NCI-H1417 (cell line): Measurements from ENCODE around the gene SPINK5.
"Not testable (repeated sequence)": the region's sequence is repeated elsewhere in the genome, so short reads cannot be mapped to it uniquely, and the experiment has no call there.

Experiments
- DNase-seq, 3 experiments: peaks; one replicate each; lab custom pipeline; 2025; lab: John Stamatoyannopoulos, UW

SPINK5 gene

GRCh38 chr5:148063861-148064260, at the start of gene SPINK5:
SPINK5 (plus strand) TSS chr5:148063980; CDS start chr5:148064045, 65 bp downstream.
- DNase-seq, result no peak

- no peak for DNase-seq
These were observed 49.5 kb upstream of the SPINK5 start for GRCh38 chr5:148014276-148014675.

- no peak for DNase-seq
These were observed 43.4 kb upstream of the SPINK5 start for GRCh38 chr5:148020257-148020988.

- DNase-seq, result no peak
These were observed 36.3 kb upstream of the SPINK5 start for GRCh38 chr5:148027505-148027904.

- DNase-seq, result no peak
These were observed 34.6 kb upstream of the SPINK5 start for GRCh38 chr5:148029131-148029530.

GRCh38 chr5:148033134-148033533, 30.6 kb upstream of the SPINK5 start:
- no peak for DNase-seq

GRCh38 chr5:148035676-148036075, 28.1 kb upstream of the SPINK5 start:
- DNase-seq, result no peak

- DNase-seq, result no peak
These were observed 20.9 kb upstream of the SPINK5 start for GRCh38 chr5:148042881-148043280.

GRCh38 chr5:148043705-148044104, 20.1 kb upstream of the SPINK5 start:
- DNase-seq, result no peak

GRCh38 chr5:148055160-148055559, 8.6 kb upstream of the SPINK5 start:
- not testable (repeated sequence) for DNase-seq

GRCh38 chr5:148060309-148060708, 3.5 kb upstream of the SPINK5 start:
- DNase-seq, result no peak

- DNase-seq, result no peak
These were observed 2.9 kb upstream of the SPINK5 start for GRCh38 chr5:148060881-148061280.

GRCh38 chr5:148070621-148071020, 6.8 kb downstream of the SPINK5 start:
- no peak for DNase-seq

- DNase-seq, result no peak
These were observed 8.4 kb downstream of the SPINK5 start for GRCh38 chr5:148072207-148072606.

- no peak for DNase-seq
These were observed 11.7 kb downstream of the SPINK5 start for GRCh38 chr5:148075529-148075928.

- DNase-seq, result no peak
These were observed 19.4 kb downstream of the SPINK5 start for GRCh38 chr5:148083203-148083602.

- no peak for DNase-seq
These were observed 20.5 kb downstream of the SPINK5 start for GRCh38 chr5:148084269-148084668.

GRCh38 chr5:148085310-148085709, 21.5 kb downstream of the SPINK5 start:
- no peak for DNase-seq

- no peak for DNase-seq
These were observed 22.4 kb downstream of the SPINK5 start for GRCh38 chr5:148085977-148086705.

GRCh38 chr5:148090146-148090772, 26.5 kb downstream of the SPINK5 start:
- peak in 2 of 3 experiments; percentile 10 to 51 for DNase-seq

GRCh38 chr5:148090773-148091250, 27.0 kb downstream of the SPINK5 start:
- peak in 1 of 3 experiments; percentile 16 for DNase-seq
